HFFc6 (cell line): ENCODE results near the gene HOTAIR. TPM values are rescaled to one million over a fixed set of nuclear protein-coding genes. Genes with fewer than 3 reads are reported as not detected.

Source experiments
- DNase-seq: peaks from one replicate; pipeline ENCODE4 v3.0.0-alpha.2; 2018
- H3K27ac Mint-ChIP-seq: 2 replicates; pipeline ENCODE4 v1.8.0; 2020; ENCODE audit warnings: mild to moderate bottlenecking, mixed read lengths
- H3K27me3 Mint-ChIP-seq: 2 replicates; pipeline ENCODE4 v1.8.0; 2021; ENCODE audit warnings: mild to moderate bottlenecking, moderate library complexity, mixed read lengths; ENCODE audit not compliant: insufficient read depth
- H3K36me3 Mint-ChIP-seq: 2 replicates; pipeline ENCODE4 v1.8.0; 2021; ENCODE audit warnings: low read depth, mixed read lengths
- H3K4me1 Mint-ChIP-seq: 2 replicates; pipeline ENCODE4 v1.8.0; 2020; ENCODE audit warnings: low read depth, mixed read lengths
- H3K4me3 Mint-ChIP-seq: 2 replicates; pipeline ENCODE4 v1.8.0; 2020; ENCODE audit warnings: mild to moderate bottlenecking, moderate library complexity, mixed read lengths
- H3K9me3 Mint-ChIP-seq: 2 replicates; pipeline ENCODE4 v1.8.0; 2020; ENCODE audit warnings: mild to moderate bottlenecking, mixed read lengths
- total RNA-seq, 6 experiments: library from RNA; stranded (reverse); fragmentation: NEBNext Ultra II Directional; extraction: Animal tissue kit (Norgen Biotek cat#: 25700); gene quantifications; 2 replicates in 1 of 6; 3 replicates in 5 of 6; pipeline ENCODE4 v1.2.3, GENCODE V29; 2021
- TF ChIP-seq, protein P1 (sequence below): fragments of 200-600 bp; sonication (generic); IDR thresholded peaks from 2 replicates; pipeline ENCODE4 v1.5.0; 2021; ENCODE audit warnings: antibody characterized with exemption, mild to moderate bottlenecking

Gene HOTAIR
- total RNA-seq, 6 experiments from 2014 or later = 0.26 to 3.7 (median 2.8) TPM; not detected in 1

- no peak overlapping the region for H3K27ac Mint-ChIP-seq
These were observed 3.1 kb downstream of the HOTAIR start for GRCh38 chr12:53971686-53972085.

DNA sequence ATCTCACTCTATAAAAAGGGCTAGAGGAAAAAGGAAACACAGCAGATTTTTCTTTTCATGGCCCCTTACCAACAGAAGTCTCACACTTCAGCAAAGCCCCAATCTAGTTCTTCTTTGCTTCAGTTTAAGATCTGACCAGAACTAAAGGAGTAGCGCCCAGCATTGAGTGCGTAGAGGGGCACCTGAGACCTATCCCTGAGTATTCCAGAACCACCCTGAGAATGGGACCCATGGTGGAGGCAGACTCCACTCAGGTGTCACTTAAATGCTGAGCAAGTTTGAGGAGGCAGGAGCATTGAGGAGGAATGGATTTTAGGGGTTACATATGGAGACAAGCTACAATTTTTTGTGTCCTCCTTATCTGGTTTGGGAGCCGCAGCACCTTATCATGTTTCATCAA is 3.6 kb downstream of the HOTAIR start:
- H3K36me3 Mint-ChIP-seq = no peaks in the 10 kb centered on the region
- peaks cover 10% of the 10 kb centered on the region; the same call in 1 of the 2 replicates for H3K4me1 Mint-ChIP-seq
- no peak overlapping the region for H3K27ac Mint-ChIP-seq
- TF ChIP-seq, protein P1, sequence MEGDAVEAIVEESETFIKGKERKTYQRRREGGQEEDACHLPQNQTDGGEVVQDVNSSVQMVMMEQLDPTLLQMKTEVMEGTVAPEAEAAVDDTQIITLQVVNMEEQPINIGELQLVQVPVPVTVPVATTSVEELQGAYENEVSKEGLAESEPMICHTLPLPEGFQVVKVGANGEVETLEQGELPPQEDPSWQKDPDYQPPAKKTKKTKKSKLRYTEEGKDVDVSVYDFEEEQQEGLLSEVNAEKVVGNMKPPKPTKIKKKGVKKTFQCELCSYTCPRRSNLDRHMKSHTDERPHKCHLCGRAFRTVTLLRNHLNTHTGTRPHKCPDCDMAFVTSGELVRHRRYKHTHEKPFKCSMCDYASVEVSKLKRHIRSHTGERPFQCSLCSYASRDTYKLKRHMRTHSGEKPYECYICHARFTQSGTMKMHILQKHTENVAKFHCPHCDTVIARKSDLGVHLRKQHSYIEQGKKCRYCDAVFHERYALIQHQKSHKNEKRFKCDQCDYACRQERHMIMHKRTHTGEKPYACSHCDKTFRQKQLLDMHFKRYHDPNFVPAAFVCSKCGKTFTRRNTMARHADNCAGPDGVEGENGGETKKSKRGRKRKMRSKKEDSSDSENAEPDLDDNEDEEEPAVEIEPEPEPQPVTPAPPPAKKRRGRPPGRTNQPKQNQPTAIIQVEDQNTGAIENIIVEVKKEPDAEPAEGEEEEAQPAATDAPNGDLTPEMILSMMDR = no peak
- peaks cover 69% of the 10 kb centered on the region for H3K27me3 Mint-ChIP-seq
- no peaks in the 10 kb centered on the region for H3K9me3 Mint-ChIP-seq
- no peak overlapping the region for H3K4me3 Mint-ChIP-seq
- DNase-seq = no peak

More at GRCh38 chr12:53971686-53972085, 3.1 kb downstream of the HOTAIR start:
- Mint-ChIP-seq H3K9me3 (no peaks in the 10 kb centered on the region), H3K4me1 (peaks cover 5% of the 10 kb centered on the region; the same call in 1 of the 2 replicates), H3K36me3 (no peaks in the 10 kb centered on the region), H3K27me3 (peaks cover 67% of the 10 kb centered on the region), H3K4me3 (no peak overlapping the region)
- DNase-seq = no peak
- TF ChIP-seq, protein P1 = no peak

- peaks cover 71% of the 10 kb centered on the region for H3K27me3 Mint-ChIP-seq
These were observed 4.3 kb downstream of the HOTAIR start for GRCh38 chr12:53970451-53970850.

GRCh38 chr12:53969588-53970259 is 5.0 kb downstream of the HOTAIR start:
- DNase-seq = no peak
- no peak overlapping the region for H3K4me3 Mint-ChIP-seq
- TF ChIP-seq, protein P1 = no peak
- peaks cover 19% of the 10 kb centered on the region for H3K4me1 Mint-ChIP-seq
- H3K27ac Mint-ChIP-seq = no peak overlapping the region
- H3K9me3 Mint-ChIP-seq = no peaks in the 10 kb centered on the region
- peaks cover 74% of the 10 kb centered on the region for H3K27me3 Mint-ChIP-seq
- no peaks in the 10 kb centered on the region for H3K36me3 Mint-ChIP-seq

More at GRCh38 chr12:53970451-53970850, 4.3 kb downstream of the HOTAIR start:
- DNase-seq = no peak
- TF ChIP-seq, protein P1 = no peak
- peaks cover 15% of the 10 kb centered on the region for H3K4me1 Mint-ChIP-seq
- H3K9me3 Mint-ChIP-seq = no peaks in the 10 kb centered on the region
- H3K27ac Mint-ChIP-seq = no peak overlapping the region
- no peak overlapping the region for H3K4me3 Mint-ChIP-seq
- H3K36me3 Mint-ChIP-seq = no peaks in the 10 kb centered on the region

DNA sequence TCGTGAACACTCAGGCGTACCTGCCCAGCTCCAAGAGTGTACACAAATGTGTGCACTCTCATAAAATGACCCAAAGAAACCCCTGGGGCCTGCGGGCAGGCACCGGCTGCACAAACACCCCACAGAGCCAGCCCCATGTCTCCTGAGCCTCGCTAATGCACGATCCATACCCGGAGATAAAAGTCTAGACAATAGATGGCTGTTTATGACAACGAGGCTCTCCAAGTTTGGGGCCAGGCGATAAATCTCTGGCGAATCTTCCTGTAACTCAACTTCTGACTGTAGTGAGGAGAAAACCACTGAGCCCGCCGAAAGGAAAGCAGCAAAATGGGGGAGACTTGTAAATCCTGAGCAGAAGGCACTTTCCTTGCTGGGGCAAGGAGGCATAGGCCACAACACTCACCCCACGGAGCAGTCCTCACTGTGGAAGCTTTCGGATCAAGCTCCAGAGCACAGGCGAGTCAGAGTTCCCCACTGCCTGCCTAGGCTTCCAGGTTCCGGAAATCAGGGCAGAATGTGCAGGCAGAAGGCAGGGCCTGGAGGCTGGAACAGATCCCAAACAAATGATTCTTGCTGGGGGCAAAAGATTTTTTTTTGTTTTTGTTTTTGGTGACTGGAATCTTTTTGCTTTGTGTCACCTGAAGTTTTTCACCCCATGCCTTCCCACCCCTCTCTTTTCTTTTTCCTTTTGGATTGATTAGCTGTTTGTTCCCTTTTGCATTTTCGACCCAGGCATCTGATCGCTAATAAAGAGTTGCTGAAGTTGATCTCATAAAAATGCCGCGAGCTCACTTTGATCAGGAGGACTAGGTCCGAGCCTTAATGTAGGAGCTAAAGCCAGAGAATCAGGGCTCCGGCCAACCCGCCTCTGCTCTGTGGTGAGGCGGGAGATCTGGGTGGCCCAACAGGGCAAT is 6.3 kb downstream of the HOTAIR start:
- TF ChIP-seq, protein P1 = no peak
- Mint-ChIP-seq H3K36me3 (no peaks in the 10 kb centered on the region), H3K27me3 (peaks cover 75% of the 10 kb centered on the region), H3K4me3 (peak overlapping the region; percentile 81; the same call in 1 of the 2 replicates), H3K27ac (peak overlapping the region; percentile 81; the same call in 1 of the 2 replicates), H3K9me3 (no peaks in the 10 kb centered on the region), H3K4me1 (peaks cover 29% of the 10 kb centered on the region)
- DNase-seq = no peak
